HepG2 (cell line): ENCODE measurements around the gene CCT4. TPM values are rescaled to one million over a fixed set of nuclear protein-coding genes. Genes with fewer than 3 reads are reported as not detected.

Experiments
- CCAR2 ChIP-seq: fragments of 200-400 bp; formaldehyde crosslinking; optimal IDR thresholded peaks from 2 replicates; pipeline ENCODE3; 2018; ENCODE audit warnings: low read depth, mild to moderate bottlenecking, low read length, moderate library complexity
- CENPBD1 ChIP-seq: sonication (generic); formaldehyde crosslinking; IDR thresholded peaks from 2 replicates; pipeline ENCODE4 v1.8.0; 2022; ENCODE audit warnings: missing genetic modification reagents, low read depth, mild to moderate bottlenecking, borderline replicate concordance
- CSRNP1 ChIP-seq: sonication (generic); formaldehyde crosslinking; IDR thresholded peaks from 2 replicates; pipeline ENCODE4 v1.8.1; 2023; ENCODE audit warnings: mild to moderate bottlenecking, missing genetic modification reagents
- DZIP1 ChIP-seq: sonication (generic); formaldehyde crosslinking; IDR thresholded peaks from 2 replicates; pipeline ENCODE4 v1.5.0; 2020; ENCODE audit warnings: mild to moderate bottlenecking, missing genetic modification reagents
- HMGA1 ChIP-seq: sonication (generic); formaldehyde crosslinking; conservative IDR thresholded peaks from 2 replicates; pipeline ENCODE4 v1.4.0; 2020; ENCODE audit warnings: missing genetic modification reagents
- KDM3A ChIP-seq: IDR thresholded peaks from 2 replicates; pipeline ENCODE4 v1.6.1; 2018; ENCODE audit warnings: low read depth, missing compliant biosample characterization
- MTA3 ChIP-seq: sonication (generic); formaldehyde crosslinking; IDR thresholded peaks from 2 replicates; pipeline ENCODE4 v1.4.0; 2020; ENCODE audit warnings: missing genetic modification reagents
- NBN ChIP-seq: fragments of 450-650 bp; conservative IDR thresholded peaks from 2 replicates; pipeline ENCODE4 v1.6.1; 2017
- NFATC3 ChIP-seq: sonication (generic); formaldehyde crosslinking; IDR thresholded peaks from 2 replicates; pipeline ENCODE4 v1.5.1; 2020; ENCODE audit warnings: mild to moderate bottlenecking, missing genetic modification reagents
- PAXIP1 ChIP-seq: sonication (generic); formaldehyde crosslinking; conservative IDR thresholded peaks from 2 replicates; pipeline ENCODE4 v1.4.0; 2020; ENCODE audit warnings: mild to moderate bottlenecking, missing genetic modification reagents, moderate library complexity
- PHF5A ChIP-seq: IDR thresholded peaks from one replicate; pipeline ENCODE4 v1.6.1; 2018; ENCODE audit warnings: low read depth, missing genetic modification reagents; ENCODE audit not compliant: unreplicated experiment
- RAD51 ChIP-seq: fragments of 450-650 bp; IDR thresholded peaks from 2 replicates; pipeline ENCODE4 v1.6.1; 2016; ENCODE audit warnings: borderline replicate concordance
- ZC3H13 ChIP-seq: sonication (generic); formaldehyde crosslinking; IDR thresholded peaks from 2 replicates; pipeline ENCODE4 v1.8.1; 2023; ENCODE audit warnings: mild to moderate bottlenecking, missing genetic modification reagents, moderate library complexity
- ZNF276 ChIP-seq: sonication (generic); formaldehyde crosslinking; IDR thresholded peaks from 2 replicates; pipeline ENCODE4 v1.4.0; 2020; ENCODE audit warnings: mild to moderate bottlenecking, low read depth, missing genetic modification reagents
- ZNF343 ChIP-seq: sonication (generic); formaldehyde crosslinking; IDR thresholded peaks from 2 replicates; pipeline ENCODE4 v1.4.0; 2020; ENCODE audit warnings: mild to moderate bottlenecking, missing genetic modification reagents
- ZNF484 ChIP-seq: sonication (generic); formaldehyde crosslinking; IDR thresholded peaks from 2 replicates; pipeline ENCODE4 v1.5.1; 2020; ENCODE audit warnings: mild to moderate bottlenecking, low read depth, missing genetic modification reagents, borderline replicate concordance
- ZNF766 ChIP-seq: sonication (generic); formaldehyde crosslinking; IDR thresholded peaks from 2 replicates; pipeline ENCODE4 v1.5.0; 2020; ENCODE audit warnings: missing genetic modification reagents, borderline replicate concordance
- ZNF839 ChIP-seq: sonication (generic); formaldehyde crosslinking; IDR thresholded peaks from 2 replicates; pipeline ENCODE4 v1.4.0; 2020; ENCODE audit warnings: missing genetic modification reagents, mild to moderate bottlenecking, borderline replicate concordance
- polyA plus RNA-seq, 8 experiments: library from polyadenylated mRNA; depleted of rRNA in 3 of 8; stranded (reverse) in 7 of 8; unstranded in 1 of 8; fragments of >200 nt; fragmentation: Illumina TruSeq in 4 of 8; extraction: Trizol in 4 of 8; gene quantifications; 2 replicates each; pipeline versions ENCODE4 v1.2.1 to v1.2.3, GENCODE V29; 2011 to 2016; ENCODE audit warnings: low read depth in 4 of 8, missing spikeins in 1 of 8, mixed read lengths in 1 of 8; ENCODE audit not compliant: insufficient read depth in 1 of 8
- total RNA-seq, 5 experiments: library from RNA; depleted of rRNA; stranded (reverse); fragments of >200 nt; fragmentation: Illumina TruSeq; extraction: Trizol; gene quantifications; 2 replicates each; pipeline ENCODE4 v1.2.3, GENCODE V29; 2016; ENCODE audit warnings: low read depth in 1 of 5

Gene CCT4
- total and polyA plus RNA-seq, 2 of the 13 experiments (the other 11 are each of a cell fraction or from before 2014, with no cell fraction given): 138 to 340 TPM

- peak; percentile 88; the same call in 1 of the 2 replicates for TF ChIP-seq NFATC3 (CRISPR knock-in tag)
- peak; percentile 92; the same call in 1 of the 2 replicates for TF ChIP-seq ZNF276
- peak; percentile 77 for TF ChIP-seq PAXIP1 (CRISPR knock-in tag)
- TF ChIP-seq ZNF839 (CRISPR knock-in tag): 0 out of 2 replicates have a peak, but pooled peaks have one; percentile 24
- no peak for TF ChIP-seq CENPBD1 (CRISPR knock-in tag)
- TF ChIP-seq ZNF484 (CRISPR knock-in tag): peak; percentile 72; the same call in 1 of the 2 replicates
- TF ChIP-seq CCAR2: no peak
- peak; percentile 97 for TF ChIP-seq ZNF343
- peak; percentile 89 for TF ChIP-seq PHF5A (CRISPR knock-in tag)
- TF ChIP-seq HMGA1 (CRISPR knock-in tag): no peak
- TF ChIP-seq MTA3 (CRISPR knock-in tag): no peak
- TF ChIP-seq KDM3A (CRISPR knock-in tag): no peak; the same call in 1 of the 2 replicates
- peak; percentile 92 for TF ChIP-seq ZC3H13 (CRISPR knock-in tag)
- no peak for TF ChIP-seq NBN
- peak; percentile 81; the same call in 1 of the 2 replicates for TF ChIP-seq ZNF766 (CRISPR knock-in tag)
- no peak for TF ChIP-seq RAD51
- peak; percentile 96 for TF ChIP-seq CSRNP1
- no peak for TF ChIP-seq DZIP1
Measured at GRCh38 chr2:61888267-61889055, at the start of gene CCT4 (continued).
